Measurements from ENCODE around the gene DPP7.

DNA sequence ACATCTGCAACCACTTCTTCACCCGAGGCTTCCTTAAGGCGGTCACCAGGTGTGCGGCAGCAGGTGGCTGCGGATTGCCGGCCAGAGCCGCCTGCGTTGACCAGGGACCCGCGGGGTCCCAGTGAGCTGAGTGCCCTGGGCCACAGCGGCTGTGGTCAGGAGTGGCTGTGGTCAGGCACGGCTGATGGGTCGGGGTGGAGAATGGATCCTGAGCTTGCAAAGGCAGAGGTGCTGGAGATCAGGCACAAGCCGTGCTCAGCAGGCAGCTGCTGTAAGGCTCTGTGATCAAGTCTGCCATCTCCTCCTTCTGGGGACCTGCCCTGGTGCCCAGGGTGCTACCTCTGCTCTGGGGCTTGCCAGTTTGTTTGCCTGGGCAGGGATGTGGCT lies 35.1 kb downstream of the DPP7 start:
- TF ChIP-seq, protein P1, sequence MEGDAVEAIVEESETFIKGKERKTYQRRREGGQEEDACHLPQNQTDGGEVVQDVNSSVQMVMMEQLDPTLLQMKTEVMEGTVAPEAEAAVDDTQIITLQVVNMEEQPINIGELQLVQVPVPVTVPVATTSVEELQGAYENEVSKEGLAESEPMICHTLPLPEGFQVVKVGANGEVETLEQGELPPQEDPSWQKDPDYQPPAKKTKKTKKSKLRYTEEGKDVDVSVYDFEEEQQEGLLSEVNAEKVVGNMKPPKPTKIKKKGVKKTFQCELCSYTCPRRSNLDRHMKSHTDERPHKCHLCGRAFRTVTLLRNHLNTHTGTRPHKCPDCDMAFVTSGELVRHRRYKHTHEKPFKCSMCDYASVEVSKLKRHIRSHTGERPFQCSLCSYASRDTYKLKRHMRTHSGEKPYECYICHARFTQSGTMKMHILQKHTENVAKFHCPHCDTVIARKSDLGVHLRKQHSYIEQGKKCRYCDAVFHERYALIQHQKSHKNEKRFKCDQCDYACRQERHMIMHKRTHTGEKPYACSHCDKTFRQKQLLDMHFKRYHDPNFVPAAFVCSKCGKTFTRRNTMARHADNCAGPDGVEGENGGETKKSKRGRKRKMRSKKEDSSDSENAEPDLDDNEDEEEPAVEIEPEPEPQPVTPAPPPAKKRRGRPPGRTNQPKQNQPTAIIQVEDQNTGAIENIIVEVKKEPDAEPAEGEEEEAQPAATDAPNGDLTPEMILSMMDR (IDR thresholded peaks at IDR 0.05; ENCODE audit: insufficient read depth, low read length, poor library complexity, severe bottlenecking) = no peak
- TF ChIP-seq EZH2phosphoT487 (conservative IDR thresholded peaks at IDR 0.05; ENCODE audit: low read length) = no peak

All from SU-DHL-6 (cell line).